Measurements from ENCODE around the gene IGSF8.

Gene IGSF8

GRCh38 chr1:160089883-160090282, 8.5 kb downstream of the IGSF8 start:
- no peak for DNase-seq (ENCODE audit: low read depth in 1 of 2, low spot score in 1 of 2)

GRCh38 chr1:160087118-160087662, 11.2 kb downstream of the IGSF8 start:
- no peak for DNase-seq (ENCODE audit: low read depth in 1 of 2, low spot score in 1 of 2)

DNA sequence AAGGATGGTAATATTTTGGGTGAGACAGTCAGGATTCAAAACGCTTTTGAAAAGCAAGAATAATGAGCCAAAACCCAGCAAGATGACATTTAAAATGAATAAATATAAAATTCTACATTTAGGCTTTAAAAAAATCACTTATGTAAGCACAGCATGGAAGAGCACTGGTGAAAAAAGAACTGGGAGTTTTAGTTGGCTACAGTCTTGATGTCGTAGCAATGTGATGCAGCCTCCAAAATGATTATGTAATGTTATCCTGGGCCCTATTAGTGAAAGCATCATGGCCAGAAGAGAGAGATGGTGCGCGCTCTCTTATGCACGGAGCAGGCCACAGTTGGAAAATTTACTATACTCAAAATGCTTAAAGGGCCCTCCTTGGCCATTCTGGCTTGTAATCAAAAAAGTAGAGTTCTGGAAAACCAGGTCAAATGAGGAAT, 11.9 kb downstream of the IGSF8 start:
- DNase-seq (ENCODE audit: low read depth in 1 of 2, low spot score in 1 of 2), result no peak

- DNase-seq (ENCODE audit: low read depth in 1 of 2, low spot score in 1 of 2), result peak; percentile 56 to 63
These were observed 12.5 kb downstream of the IGSF8 start for GRCh38 chr1:160085686-160086455.

DNA sequence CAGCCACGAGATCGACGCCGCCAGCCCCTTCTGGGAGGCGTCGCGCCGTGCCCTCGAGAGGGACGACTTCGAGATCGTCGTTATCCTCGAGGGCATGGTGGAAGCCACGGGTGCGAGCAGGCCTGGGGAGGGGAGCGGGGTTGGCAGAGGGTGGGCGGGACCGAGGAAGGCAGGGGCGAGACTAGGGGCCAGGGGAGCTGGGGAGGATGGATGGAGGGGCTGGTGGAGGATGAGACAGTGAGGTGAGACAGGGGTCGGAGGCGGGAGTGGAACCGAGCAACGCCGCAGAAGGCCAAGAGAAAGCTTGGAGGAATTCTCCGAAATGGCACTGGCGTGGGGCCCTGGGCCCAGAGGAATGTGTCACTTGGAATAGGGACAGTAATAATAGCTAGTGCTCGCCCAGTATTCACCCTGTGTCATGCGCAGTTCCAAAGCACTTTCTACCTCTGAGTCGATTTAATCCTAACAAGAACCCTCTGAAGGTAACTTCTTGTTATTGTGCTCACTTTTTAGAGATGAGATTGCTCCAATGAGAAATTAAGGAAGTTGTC, 13.6 kb downstream of the IGSF8 start:
- no peak for DNase-seq (ENCODE audit: low read depth in 1 of 2, low spot score in 1 of 2)

DNA sequence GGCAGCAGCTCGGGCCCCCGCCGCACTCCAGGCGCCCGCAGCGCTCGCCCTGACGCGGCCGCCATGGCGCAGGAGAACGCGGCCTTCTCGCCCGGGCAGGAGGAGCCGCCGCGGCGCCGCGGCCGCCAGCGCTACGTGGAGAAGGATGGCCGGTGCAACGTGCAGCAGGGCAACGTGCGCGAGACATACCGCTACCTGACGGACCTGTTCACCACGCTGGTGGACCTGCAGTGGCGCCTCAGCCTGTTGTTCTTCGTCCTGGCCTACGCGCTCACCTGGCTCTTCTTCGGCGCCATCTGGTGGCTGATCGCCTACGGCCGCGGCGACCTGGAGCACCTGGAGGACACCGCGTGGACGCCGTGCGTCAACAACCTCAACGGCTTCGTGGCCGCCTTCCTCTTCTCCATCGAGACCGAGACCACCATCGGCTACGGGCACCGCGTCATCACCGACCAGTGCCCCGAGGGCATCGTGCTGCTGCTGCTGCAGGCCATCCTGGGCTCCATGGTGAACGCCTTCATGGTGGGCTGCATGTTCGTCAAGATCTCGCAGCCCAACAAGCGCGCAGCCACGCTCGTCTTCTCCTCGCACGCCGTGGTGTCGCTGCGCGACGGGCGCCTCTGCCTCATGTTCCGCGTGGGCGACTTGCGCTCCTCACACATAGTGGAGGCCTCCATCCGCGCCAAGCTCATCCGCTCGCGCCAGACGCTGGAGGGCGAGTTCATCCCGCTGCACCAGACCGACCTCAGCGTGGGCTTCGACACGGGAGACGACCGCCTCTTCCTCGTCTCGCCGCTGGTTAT, 14.2 kb downstream of the IGSF8 start:
- DNase-seq (ENCODE audit: low read depth in 1 of 2, low spot score in 1 of 2), result peak; percentile 51 to 52

GRCh38 chr1:160082926-160083325, 15.5 kb downstream of the IGSF8 start:
- no peak for DNase-seq (ENCODE audit: low read depth in 1 of 2, low spot score in 1 of 2)

- no peak for DNase-seq (ENCODE audit: low read depth in 1 of 2, low spot score in 1 of 2)
These were observed 15.9 kb downstream of the IGSF8 start for GRCh38 chr1:160082487-160082886.

GRCh38 chr1:160081261-160081936, 17.0 kb downstream of the IGSF8 start, which contains the start of gene KCNJ9:
Gene KCNJ9 (plus strand): TSS chr1:160081538. CDS start chr1:160084031, 2,493 bp downstream.
- no peak for DNase-seq (ENCODE audit: low read depth in 1 of 2, low spot score in 1 of 2)

- DNase-seq (ENCODE audit: low read depth in 1 of 2, low spot score in 1 of 2), result no peak
These were observed 17.9 kb downstream of the IGSF8 start for GRCh38 chr1:160080381-160081100.

DNA sequence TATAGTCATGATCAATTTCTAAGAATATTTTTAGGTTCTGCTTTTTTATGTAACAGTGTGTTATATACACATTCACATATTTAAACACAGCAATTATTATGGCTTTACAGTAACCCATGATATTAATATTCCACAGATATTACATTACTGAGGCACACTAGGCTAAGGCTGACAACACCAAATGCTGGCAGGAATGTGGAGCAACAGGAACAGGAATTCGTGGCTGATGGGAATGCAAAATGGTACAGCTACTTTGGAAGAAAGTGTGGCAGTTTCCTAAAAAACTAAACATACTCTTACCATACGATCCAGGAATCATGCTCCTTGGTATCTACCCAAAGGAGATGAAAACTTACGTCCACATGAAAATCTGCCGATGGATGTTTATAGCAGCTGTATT, 19.0 kb downstream of the IGSF8 start:
- DNase-seq (ENCODE audit: low read depth in 1 of 2, low spot score in 1 of 2), result no peak

DNA sequence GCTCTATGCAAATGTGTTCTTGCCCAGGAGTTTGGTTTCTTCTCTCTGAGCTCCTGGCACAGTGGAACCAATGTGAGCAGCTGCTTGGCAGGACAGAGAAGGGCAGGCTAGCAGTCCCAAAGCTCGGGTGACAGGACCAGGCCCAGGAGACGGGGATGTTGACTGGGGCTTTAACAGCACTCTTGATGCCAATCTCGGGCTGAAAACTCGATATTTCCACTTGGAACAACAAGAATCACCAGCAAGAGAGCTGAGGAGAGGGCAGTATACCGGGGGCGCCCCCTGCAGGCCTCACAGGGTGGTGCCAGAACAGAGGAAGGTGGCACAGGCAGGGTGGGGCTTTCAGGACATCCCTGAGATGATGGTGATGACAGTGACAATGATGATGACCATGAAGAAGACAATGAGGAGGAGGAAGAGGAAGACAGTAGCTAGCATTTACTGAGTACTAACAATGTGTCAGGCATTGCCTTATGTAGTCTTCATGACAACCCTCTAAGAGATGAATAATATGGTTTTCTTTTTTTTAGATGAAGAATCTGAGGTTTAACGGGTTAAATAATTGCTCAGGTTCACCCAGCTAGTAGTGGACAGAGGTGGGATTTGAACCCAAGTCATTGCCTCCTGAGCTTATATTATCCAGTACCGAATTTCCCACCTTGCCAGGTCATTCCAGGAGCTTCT, 19.8 kb downstream of the IGSF8 start:
- peak in 1 of 2 donors; percentile 47 for DNase-seq (ENCODE audit: low read depth in 1 of 2, low spot score in 1 of 2)

DNA sequence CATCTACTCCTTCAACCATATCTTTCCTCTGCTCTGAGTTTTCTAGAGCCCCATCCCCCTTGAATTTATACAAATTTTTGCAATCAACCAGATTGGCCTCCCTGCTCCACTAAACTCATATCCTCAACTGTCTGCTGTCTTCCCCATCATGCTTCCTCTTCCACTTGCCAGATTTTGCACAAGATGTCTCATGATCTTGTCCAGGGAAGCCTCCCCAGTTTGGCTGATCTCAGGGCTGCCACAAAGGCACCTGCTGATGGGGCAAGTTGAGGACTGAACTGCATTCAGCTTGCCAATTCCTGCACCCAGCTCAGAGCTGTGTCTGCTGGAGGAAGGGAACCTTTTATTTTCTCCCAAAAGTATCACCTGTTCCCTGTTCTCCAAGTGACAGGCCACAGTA, 20.9 kb downstream of the IGSF8 start:
- no peak for DNase-seq (ENCODE audit: low read depth in 1 of 2, low spot score in 1 of 2)

DNA sequence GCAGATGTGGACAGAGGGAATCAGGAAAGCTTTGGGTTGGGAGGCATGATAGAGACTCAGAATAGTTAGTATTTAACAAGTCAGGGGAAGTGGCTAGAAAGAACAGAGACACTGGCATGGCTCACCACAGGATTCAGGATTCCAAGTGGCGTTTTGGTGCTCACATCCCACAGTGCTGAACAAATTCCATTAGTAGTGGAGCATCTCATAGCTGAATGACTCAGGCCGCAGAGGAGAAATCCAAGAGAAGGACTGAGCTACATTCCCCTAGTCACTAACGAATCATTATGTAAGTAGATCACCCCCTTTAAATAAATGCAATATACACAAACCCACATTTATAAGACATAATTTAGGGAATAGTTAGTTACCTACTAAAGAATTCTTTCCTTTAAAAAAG, 22.1 kb downstream of the IGSF8 start:
- no peak for DNase-seq (ENCODE audit: low read depth in 1 of 2, low spot score in 1 of 2)

DNA sequence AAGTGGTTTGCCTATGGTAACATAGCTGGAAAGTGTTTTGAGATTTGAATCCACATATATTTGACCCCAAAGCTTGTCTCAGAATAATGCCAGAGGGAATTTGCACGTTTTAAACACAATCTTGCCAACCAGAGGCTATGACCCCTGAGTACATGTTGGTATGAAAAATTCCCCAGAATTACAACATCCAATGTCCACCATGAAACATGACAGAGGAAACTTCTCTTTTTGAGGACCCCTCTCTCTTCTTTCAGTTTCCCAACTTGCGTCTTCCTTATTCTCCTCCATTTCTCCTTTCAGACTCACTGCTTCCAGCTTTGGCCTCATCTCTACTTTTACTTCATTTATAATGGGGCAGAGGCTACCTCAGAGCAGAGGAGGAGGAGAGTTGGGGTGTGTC, 22.6 kb downstream of the IGSF8 start:
- no peak for DNase-seq (ENCODE audit: low read depth in 1 of 2, low spot score in 1 of 2)

- DNase-seq (ENCODE audit: low read depth in 1 of 2, low spot score in 1 of 2), result no peak
These were observed 23.6 kb downstream of the IGSF8 start for GRCh38 chr1:160074865-160075264.

DNA sequence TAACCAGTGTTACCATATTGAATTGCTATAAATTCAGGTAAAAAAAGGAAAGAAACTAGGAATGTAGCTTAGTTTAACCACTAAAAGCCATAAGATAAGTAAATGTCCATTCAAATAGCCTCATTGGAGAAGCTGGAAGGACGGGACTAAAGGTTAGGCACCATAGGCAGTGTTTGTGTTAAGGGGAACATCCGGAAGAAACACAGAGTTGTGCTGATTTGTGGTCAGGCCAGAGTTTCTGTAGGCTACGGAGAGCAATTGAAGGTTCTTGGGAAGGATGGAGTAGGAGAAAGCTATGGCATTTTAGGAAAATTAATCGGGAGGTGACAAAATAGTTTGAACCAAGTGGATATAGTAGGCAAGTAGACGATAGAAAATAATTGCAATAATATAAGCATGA, 27.1 kb downstream of the IGSF8 start:
- no peak for DNase-seq (ENCODE audit: low read depth in 1 of 2, low spot score in 1 of 2)

DNA sequence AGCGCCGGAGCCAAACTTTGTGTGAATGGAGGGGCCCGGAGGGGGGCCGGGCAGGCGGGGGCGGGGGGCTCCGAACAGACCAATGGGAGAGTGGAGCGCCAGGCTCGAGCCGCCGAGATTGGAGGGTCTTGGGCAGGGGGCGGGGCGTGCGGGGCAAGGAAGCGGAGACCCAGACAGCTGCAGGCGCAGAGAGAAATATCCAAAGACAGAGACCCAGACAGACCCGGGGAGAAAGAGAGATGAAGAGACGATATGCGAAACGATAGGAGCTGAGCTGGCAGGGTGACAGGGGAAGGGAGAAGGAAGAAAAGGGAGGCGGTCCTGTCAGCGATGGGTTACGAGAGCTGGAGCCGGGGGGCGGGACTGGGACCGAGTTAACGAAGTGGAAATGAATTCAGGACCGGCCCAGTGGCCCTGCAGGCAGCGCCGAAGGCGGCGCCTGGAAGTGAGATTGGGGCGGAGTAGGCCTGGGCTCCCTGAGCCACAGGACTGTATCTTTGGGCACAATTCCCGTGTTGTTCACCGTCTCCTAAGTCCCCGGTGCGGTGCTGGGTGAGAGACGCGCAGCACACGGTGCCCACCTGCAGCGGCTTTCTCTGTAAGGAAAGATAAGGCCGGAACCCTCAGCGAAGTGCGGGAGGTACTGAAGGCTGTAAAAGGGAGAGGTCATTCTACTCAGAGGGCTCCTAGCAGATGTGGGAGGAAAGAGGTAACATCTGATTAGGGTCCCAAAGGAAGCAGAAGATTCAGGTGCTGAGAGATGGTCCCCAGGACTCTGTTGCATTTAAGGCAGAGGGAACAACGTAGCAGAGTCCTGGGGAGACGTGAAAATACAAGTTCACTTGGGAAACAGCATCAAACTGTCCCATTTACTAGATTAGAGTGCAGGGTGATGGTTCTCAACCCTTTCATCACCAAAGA, 27.9 kb downstream of the IGSF8 start:
- DNase-seq (ENCODE audit: low read depth in 1 of 2, low spot score in 1 of 2), result peak; percentile 20 to 44
